Neutrophil (primary cell): ENCODE data around the gene CNOT1.

Experiments
- H3K27ac ChIP-seq: fragments of 200-600 bp; sonication (generic); 2 replicates; pipeline ENCODE4 v1.5.1; 2016; ENCODE audit warnings: mild to moderate bottlenecking, moderate library complexity
- H3K27me3 ChIP-seq: fragments of 200-600 bp; sonication (generic); 2 replicates; pipeline ENCODE4 v1.6.0; 2016; ENCODE audit warnings: mild to moderate bottlenecking
- H3K36me3 ChIP-seq: fragments of 200-600 bp; sonication (generic); 2 replicates; pipeline ENCODE4 v1.5.1; 2017
- H3K4me1 ChIP-seq, 2 experiments: fragments of 200-600 bp in 1 of 2; sonication (generic) in 1 of 2; 1 replicate in 1 of 2; 2 replicates in 1 of 2; pipeline versions ENCODE4 v1.5.1 to v1.6.1; 2013 to 2016; ENCODE audit warnings: low read depth in 1 of 2, low read length in 1 of 2, mild to moderate bottlenecking in 1 of 2, moderate library complexity in 1 of 2; ENCODE audit not compliant: control insufficient read depth in 1 of 2, insufficient read depth in 1 of 2
- H3K4me3 ChIP-seq, 2 experiments: fragments of 200-600 bp in 1 of 2; sonication (generic) in 1 of 2; 1 replicate in 1 of 2; 2 replicates in 1 of 2; pipeline ENCODE4 v1.5.1; 2013 to 2016; ENCODE audit warnings: low read depth in 1 of 2, low read length in 1 of 2, mild to moderate bottlenecking in 1 of 2, moderate library complexity in 1 of 2
- H3K9me3 ChIP-seq: fragments of 200-600 bp; sonication (generic); 2 replicates; pipeline ENCODE4 v1.5.1; 2016
- CTCF ChIP-seq: fragments of 200-600 bp; sonication (generic); IDR thresholded peaks from 2 replicates; pipeline ENCODE4 v1.5.1; 2016; ENCODE audit warnings: antibody characterized with exemption

Gene CNOT1

GRCh38 chr16:58510776-58511628, 118.6 kb downstream of the CNOT1 start:
- H3K4me3 ChIP-seq = no peak overlapping the region
- H3K9me3 ChIP-seq = no peaks in the 10 kb centered on the region
- H3K27ac ChIP-seq = no peak overlapping the region
- H3K27me3 ChIP-seq = no peaks in the 10 kb centered on the region
- no peaks in the 10 kb centered on the region for H3K36me3 ChIP-seq
- H3K4me1 ChIP-seq = peaks cover 10 to 13% of the 10 kb centered on the region in 2 experiments
- no peak for TF ChIP-seq CTCF

- no peak overlapping the region for H3K4me3 ChIP-seq
- no peak overlapping the region for H3K27ac ChIP-seq
- TF ChIP-seq CTCF = no peak
- H3K36me3 ChIP-seq = no peaks in the 10 kb centered on the region
- peaks cover 6 to 7% of the 10 kb centered on the region in 2 experiments for H3K4me1 ChIP-seq
- H3K9me3 ChIP-seq = no peaks in the 10 kb centered on the region
- no peaks in the 10 kb centered on the region for H3K27me3 ChIP-seq
Measured at GRCh38 chr16:58510097-58510775, 119.4 kb downstream of the CNOT1 start.

GRCh38 chr16:58509256-58510096, 120.2 kb downstream of the CNOT1 start:
- no peak overlapping the region for H3K27ac ChIP-seq
- H3K9me3 ChIP-seq = no peaks in the 10 kb centered on the region
- peaks cover under 1% of the 10 kb centered on the region for H3K27me3 ChIP-seq
- H3K36me3 ChIP-seq = no peaks in the 10 kb centered on the region
- TF ChIP-seq CTCF = no peak
- H3K4me1 ChIP-seq = no peaks in the 10 kb centered on the region
- no peak overlapping the region for H3K4me3 ChIP-seq

GRCh38 chr16:58508671-58509251, 120.9 kb downstream of the CNOT1 start:
- Histone ChIP-seq H3K4me1 (no peaks in the 10 kb centered on the region), H3K27me3 (peaks cover 7% of the 10 kb centered on the region), H3K4me3 (no peak overlapping the region), H3K9me3 (no peaks in the 10 kb centered on the region), H3K27ac (no peak overlapping the region), H3K36me3 (no peaks in the 10 kb centered on the region)
- TF ChIP-seq CTCF = no peak

- H3K4me1 ChIP-seq = no peaks in the 10 kb centered on the region
- no peaks in the 10 kb centered on the region for H3K9me3 ChIP-seq
- no peaks in the 10 kb centered on the region for H3K36me3 ChIP-seq
- no peak overlapping the region for H3K27ac ChIP-seq
- TF ChIP-seq CTCF = no peak
- peaks cover 14% of the 10 kb centered on the region for H3K27me3 ChIP-seq
- H3K4me3 ChIP-seq = no peak overlapping the region
Measured at GRCh38 chr16:58507963-58508670, 121.5 kb downstream of the CNOT1 start.
